GM13977 (cell line): ENCODE results near the gene GDPGP1.

Source experiments
- DNase-seq: peaks from one replicate; pipeline ENCODE4 v3.0.0; 2012; ENCODE audit warnings: low spot score
- in situ Hi-C: fragments of 300-500 bp; cut with MboI; formaldehyde crosslinking; loops from one replicate; pipeline ENCODE4 v1.12.0; 2022; ENCODE audit warnings: low sequenced_read_pairs, low pct_unique_long_range_greater_than_20kb, mixed read lengths, inconsistent platforms; ENCODE audit not compliant: unreplicated experiment
- TF ChIP-seq, protein P1 (sequence below): IDR thresholded peaks from 2 replicates; pipeline ENCODE4 v1.5.1; 2012; ENCODE audit warnings: mild to moderate bottlenecking, control low read depth; ENCODE audit not compliant: insufficient read depth; ENCODE audit errors: extremely low read depth, missing control alignments

The GDPGP1 gene

DNA sequence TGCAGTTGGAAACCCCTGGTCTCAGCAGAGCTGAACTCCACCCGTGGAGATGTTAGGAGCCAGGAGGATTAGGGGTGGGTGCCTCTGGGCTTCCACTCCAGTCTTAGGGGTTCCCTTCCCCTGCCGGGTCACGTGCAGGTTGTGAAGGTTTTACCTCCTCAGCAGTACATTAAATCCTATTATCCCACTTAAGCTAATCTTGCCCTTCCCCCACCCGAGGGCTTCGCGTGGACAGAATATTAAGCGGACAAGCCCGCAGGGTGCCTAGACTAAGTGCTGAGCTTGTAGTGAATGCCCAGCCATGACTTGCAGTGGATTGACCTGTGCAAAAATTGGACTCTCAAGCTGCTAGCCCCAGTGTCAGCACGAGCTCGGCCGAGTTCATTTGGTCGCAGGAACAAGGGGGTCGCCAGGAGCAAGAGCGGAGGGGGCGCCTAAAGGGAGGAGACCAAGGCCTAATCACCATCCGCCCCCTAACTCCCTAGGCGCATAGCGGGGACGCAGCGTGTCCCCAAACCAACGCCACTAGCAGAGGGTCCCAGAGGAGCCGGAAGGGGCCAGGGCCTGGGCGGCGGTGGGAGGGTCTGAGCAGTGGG is 33.4 kb upstream of the GDPGP1 start:
- no peak for DNase-seq
- TF ChIP-seq, protein P1, sequence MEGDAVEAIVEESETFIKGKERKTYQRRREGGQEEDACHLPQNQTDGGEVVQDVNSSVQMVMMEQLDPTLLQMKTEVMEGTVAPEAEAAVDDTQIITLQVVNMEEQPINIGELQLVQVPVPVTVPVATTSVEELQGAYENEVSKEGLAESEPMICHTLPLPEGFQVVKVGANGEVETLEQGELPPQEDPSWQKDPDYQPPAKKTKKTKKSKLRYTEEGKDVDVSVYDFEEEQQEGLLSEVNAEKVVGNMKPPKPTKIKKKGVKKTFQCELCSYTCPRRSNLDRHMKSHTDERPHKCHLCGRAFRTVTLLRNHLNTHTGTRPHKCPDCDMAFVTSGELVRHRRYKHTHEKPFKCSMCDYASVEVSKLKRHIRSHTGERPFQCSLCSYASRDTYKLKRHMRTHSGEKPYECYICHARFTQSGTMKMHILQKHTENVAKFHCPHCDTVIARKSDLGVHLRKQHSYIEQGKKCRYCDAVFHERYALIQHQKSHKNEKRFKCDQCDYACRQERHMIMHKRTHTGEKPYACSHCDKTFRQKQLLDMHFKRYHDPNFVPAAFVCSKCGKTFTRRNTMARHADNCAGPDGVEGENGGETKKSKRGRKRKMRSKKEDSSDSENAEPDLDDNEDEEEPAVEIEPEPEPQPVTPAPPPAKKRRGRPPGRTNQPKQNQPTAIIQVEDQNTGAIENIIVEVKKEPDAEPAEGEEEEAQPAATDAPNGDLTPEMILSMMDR: no peak
- in situ Hi-C loops: no loop called here

DNA sequence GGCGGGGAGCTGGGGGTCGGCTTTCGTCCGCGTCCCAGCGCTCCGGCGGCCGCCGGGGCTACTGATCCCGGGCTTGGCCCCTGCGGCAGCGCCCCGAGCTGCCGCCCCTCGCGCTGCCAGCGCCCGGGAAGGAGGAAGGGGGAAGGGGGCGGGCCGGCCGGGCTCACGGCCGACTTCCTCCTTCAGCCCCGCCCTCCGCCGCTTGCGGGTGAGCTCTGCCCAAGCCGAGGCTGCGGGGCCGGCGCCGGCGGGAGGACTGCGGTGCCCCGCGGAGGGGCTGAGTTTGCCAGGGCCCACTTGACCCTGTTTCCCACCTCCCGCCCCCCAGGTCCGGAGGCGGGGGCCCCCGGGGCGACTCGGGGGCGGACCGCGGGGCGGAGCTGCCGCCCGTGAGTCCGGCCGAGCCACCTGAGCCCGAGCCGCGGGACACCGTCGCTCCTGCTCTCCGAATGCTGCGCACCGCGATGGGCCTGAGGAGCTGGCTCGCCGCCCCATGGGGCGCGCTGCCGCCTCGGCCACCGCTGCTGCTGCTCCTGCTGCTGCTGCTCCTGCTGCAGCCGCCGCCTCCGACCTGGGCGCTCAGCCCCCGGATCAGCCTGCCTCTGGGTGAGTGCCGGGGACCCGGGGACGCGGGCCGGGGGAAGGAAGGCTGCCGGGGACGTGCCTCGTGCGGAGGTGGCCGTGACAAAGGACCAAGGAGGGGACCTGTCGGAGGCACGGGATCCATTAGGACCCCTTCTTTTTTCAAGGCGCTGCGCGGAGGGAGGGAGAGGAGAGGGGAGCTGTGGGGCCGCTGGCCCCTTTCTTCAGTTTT is 32.7 kb upstream of the GDPGP1 start, which contains the start of gene SEMA4B:
Gene SEMA4B (plus strand): TSS at position 201 of the 814 bp plus-strand sequence. CDS start 249 bp downstream, at position 450.
- TF ChIP-seq, protein P1: no peak
- in situ Hi-C loops: no loop called here
- DNase-seq: peak; percentile 96

DNA sequence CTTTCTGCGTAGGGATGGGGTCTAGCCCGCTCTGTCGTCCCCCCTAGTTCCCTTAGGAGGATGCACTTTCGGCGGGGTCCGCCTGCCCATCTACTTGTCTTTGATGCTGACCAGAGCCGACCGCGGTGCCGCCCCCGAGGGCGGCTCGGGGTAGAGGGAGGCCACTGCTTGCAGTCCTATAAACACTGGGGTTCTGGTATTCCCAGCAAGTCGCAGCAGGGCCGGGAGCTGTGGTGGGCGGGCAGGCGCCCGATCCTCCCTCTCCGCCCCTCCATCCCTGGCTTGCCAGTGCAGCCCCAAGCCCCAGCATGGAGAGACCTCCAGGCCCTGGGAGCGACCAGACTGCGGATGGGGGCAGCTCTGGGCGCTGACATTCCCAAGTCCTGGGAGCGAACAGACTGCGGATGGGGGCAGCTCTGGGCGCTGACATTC is 32.0 kb upstream of the GDPGP1 start:
- in situ Hi-C loops: no loop called here
- peak; percentile 47 for DNase-seq
- TF ChIP-seq, protein P1: no peak

DNA sequence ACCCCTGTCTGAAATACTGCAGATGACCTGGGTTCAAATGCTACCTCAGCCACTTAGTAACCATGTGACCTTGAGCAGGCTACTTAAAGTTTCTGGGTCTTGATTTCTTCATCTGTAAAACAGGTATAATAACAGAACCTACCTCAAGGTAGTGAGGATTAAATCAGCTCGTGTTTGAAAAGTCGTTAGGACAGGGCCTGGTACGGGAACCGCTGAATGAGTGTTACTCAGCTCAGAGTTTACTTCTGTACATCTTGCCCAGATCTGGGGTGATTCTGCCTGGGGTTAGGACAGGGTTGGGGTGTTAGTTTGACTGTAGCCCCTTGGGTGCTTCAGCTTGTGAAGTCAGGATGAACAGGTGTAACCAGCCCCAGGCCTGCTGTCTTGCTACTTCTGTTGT is 31.1 kb upstream of the GDPGP1 start:
- in situ Hi-C loops: no loop called here
- TF ChIP-seq, protein P1: no peak
- no peak for DNase-seq

DNA sequence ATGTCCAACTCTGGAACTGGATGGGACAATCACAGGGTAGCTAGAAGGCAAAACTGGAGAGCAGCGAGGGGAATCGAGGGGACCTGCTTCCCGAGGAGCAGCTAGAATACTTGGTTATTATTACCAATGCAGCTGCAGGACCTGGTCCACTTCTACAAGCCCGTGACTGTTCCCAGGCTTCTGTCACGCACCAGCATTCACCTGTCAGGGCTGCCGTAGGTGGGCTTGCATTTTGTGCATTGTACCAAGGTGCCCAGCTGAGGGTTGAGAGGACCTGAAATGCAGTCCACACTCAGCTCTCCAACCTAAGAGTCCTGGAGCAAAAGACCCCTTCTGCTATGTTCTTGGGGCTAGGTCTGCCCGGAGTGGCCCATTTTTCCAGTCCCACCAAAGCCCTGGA is 30.5 kb upstream of the GDPGP1 start:
- in situ Hi-C loops: no loop called here
- no peak for DNase-seq
- TF ChIP-seq, protein P1: no peak

DNA sequence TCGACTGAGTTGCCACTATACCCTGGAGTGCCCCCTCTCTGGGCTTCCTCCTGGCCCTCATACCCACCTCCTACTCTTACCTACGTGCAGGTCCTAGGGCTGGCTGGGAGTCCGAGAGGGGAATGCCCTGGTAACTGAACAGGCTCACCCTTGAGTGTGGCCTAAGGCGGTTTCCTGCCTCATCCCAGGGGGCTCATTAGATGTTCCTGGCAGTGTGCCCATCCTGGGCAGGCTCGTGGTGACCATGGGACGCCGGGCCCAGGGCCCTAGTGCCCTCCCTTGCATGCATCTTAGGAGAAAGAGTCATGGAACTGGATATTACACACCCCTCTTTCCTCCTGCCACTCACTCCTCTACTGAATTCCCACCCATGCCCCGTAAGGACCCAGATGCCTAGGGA is 30.1 kb upstream of the GDPGP1 start:
- DNase-seq: no peak
- TF ChIP-seq, protein P1: no peak
- in situ Hi-C loops: no loop called here
